Loucy (cell line): Measurements from ENCODE around the gene SLC8B1.

Experiments used
- H2AFZ ChIP-seq: fragments of 200-600 bp; sonication (generic); 2 replicates; pipeline ENCODE4 v1.6.0; 2016; ENCODE audit warnings: antibody characterized with exemption, mild to moderate bottlenecking, low read length, moderate library complexity
- H3F3A ChIP-seq: fragments of 200-600 bp; 2 replicates; pipeline ENCODE4 v1.6.0; 2016; ENCODE audit warnings: antibody characterized with exemption, low read depth, mild to moderate bottlenecking
- H3K27me3 ChIP-seq: fragments of 200-600 bp; sonication (generic); 2 replicates; pipeline ENCODE4 v1.6.1; 2014; ENCODE audit warnings: low read length, mild to moderate bottlenecking; ENCODE audit not compliant: insufficient read depth, poor library complexity, severe bottlenecking
- H3K36me3 ChIP-seq: fragments of 200-600 bp; sonication (generic); 2 replicates; pipeline ENCODE4 v1.6.1; 2016; ENCODE audit warnings: low read length; ENCODE audit not compliant: insufficient read depth
- H3K4me1 ChIP-seq: fragments of 200-600 bp; sonication (generic); 2 replicates; pipeline ENCODE4 v1.5.1; 2014; ENCODE audit warnings: low read length, mild to moderate bottlenecking; ENCODE audit not compliant: insufficient read depth, poor library complexity, severe bottlenecking
- H3K4me2 ChIP-seq: fragments of 200-600 bp; sonication (generic); 2 replicates; pipeline ENCODE4 v1.6.0; 2014; ENCODE audit warnings: antibody characterized with exemption, low read length, low read depth, mild to moderate bottlenecking; ENCODE audit not compliant: poor library complexity, severe bottlenecking
- H3K4me3 ChIP-seq: fragments of 200-600 bp; sonication (generic); 2 replicates; pipeline ENCODE4 v1.5.1; 2014; ENCODE audit warnings: low read length, mild to moderate bottlenecking, mixed read lengths; ENCODE audit not compliant: poor library complexity, severe bottlenecking
- H3K79me2 ChIP-seq: fragments of 200-600 bp; sonication (generic); 2 replicates; pipeline ENCODE4 v1.6.1; 2014; ENCODE audit warnings: low read length; ENCODE audit not compliant: insufficient read depth
- H3K9ac ChIP-seq: fragments of 200-600 bp; sonication (generic); 2 replicates; pipeline ENCODE4 v1.6.0; 2014; ENCODE audit warnings: mild to moderate bottlenecking, low read depth, low read length, moderate library complexity; ENCODE audit not compliant: poor library complexity, severe bottlenecking
- H3K9me2 ChIP-seq: fragments of 200-600 bp; sonication (generic); replicated peaks from 2 replicates; pipeline ENCODE4 v1.6.1; 2016; ENCODE audit warnings: low read depth, low read length, mixed read lengths
- H3K9me3 ChIP-seq: fragments of 200-600 bp; sonication (generic); 2 replicates; pipeline ENCODE4 v1.6.1; 2014; ENCODE audit warnings: mild to moderate bottlenecking, antibody characterized with exemption, low read length, low read depth; ENCODE audit not compliant: insufficient read depth
- H4K20me1 ChIP-seq: fragments of 200-600 bp; sonication (generic); 2 replicates; pipeline ENCODE4 v1.6.0; 2014; ENCODE audit warnings: antibody characterized with exemption, low read length, mild to moderate bottlenecking; ENCODE audit not compliant: insufficient read depth, poor library complexity, severe bottlenecking
- EZH2phosphoT487 ChIP-seq: fragments of 200-600 bp; IDR thresholded peaks from 2 replicates; pipeline ENCODE4 v1.6.1; 2018; ENCODE audit warnings: antibody characterized with exemption, mild to moderate bottlenecking, moderate library complexity, borderline replicate concordance
- TF ChIP-seq, protein P1 (sequence below): fragments of 200-600 bp; sonication (generic); conservative IDR thresholded peaks from 2 replicates; pipeline ENCODE4 v1.5.1; 2014; ENCODE audit warnings: mild to moderate bottlenecking, antibody characterized with exemption, low read length

SLC8B1 gene

DNA sequence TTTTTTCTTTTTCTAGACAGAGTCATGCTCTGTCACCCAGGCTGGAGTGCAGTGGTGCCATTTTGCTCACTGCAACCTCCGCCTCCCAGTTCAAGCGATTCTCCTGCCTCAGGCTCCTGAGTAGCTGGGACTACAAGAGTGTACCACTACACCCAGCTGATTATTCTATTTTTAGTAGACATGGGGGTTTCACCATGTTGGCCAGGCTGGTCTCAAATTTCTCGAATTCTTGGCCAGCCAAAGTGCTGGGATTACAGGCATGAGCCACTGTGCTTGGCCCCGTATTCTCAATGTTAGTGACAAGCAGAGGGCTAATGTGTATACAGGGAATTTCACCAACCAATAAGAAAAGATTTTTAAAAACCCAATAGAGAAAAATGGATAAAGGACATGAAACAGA lies 31.9 kb upstream of the SLC8B1 start:
- no peaks in the 10 kb centered on the region for H4K20me1 ChIP-seq
- no peak overlapping the region for H2AFZ ChIP-seq
- no peaks in the 10 kb centered on the region for H3K27me3 ChIP-seq
- no peaks in the 10 kb centered on the region for H3K9me3 ChIP-seq
- H3K4me3 ChIP-seq = no peak overlapping the region
- TF ChIP-seq, protein P1, sequence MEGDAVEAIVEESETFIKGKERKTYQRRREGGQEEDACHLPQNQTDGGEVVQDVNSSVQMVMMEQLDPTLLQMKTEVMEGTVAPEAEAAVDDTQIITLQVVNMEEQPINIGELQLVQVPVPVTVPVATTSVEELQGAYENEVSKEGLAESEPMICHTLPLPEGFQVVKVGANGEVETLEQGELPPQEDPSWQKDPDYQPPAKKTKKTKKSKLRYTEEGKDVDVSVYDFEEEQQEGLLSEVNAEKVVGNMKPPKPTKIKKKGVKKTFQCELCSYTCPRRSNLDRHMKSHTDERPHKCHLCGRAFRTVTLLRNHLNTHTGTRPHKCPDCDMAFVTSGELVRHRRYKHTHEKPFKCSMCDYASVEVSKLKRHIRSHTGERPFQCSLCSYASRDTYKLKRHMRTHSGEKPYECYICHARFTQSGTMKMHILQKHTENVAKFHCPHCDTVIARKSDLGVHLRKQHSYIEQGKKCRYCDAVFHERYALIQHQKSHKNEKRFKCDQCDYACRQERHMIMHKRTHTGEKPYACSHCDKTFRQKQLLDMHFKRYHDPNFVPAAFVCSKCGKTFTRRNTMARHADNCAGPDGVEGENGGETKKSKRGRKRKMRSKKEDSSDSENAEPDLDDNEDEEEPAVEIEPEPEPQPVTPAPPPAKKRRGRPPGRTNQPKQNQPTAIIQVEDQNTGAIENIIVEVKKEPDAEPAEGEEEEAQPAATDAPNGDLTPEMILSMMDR = no peak
- TF ChIP-seq EZH2phosphoT487 = no peak
- H3K79me2 ChIP-seq = no peaks in the 10 kb centered on the region
- H3K9ac ChIP-seq = no peak overlapping the region
- H3K4me2 ChIP-seq = no peak overlapping the region
- no peaks in the 10 kb centered on the region for H3K9me2 ChIP-seq
- no peaks in the 10 kb centered on the region for H3K36me3 ChIP-seq
- no peaks in the 10 kb centered on the region for H3F3A ChIP-seq
- no peaks in the 10 kb centered on the region for H3K4me1 ChIP-seq

DNA sequence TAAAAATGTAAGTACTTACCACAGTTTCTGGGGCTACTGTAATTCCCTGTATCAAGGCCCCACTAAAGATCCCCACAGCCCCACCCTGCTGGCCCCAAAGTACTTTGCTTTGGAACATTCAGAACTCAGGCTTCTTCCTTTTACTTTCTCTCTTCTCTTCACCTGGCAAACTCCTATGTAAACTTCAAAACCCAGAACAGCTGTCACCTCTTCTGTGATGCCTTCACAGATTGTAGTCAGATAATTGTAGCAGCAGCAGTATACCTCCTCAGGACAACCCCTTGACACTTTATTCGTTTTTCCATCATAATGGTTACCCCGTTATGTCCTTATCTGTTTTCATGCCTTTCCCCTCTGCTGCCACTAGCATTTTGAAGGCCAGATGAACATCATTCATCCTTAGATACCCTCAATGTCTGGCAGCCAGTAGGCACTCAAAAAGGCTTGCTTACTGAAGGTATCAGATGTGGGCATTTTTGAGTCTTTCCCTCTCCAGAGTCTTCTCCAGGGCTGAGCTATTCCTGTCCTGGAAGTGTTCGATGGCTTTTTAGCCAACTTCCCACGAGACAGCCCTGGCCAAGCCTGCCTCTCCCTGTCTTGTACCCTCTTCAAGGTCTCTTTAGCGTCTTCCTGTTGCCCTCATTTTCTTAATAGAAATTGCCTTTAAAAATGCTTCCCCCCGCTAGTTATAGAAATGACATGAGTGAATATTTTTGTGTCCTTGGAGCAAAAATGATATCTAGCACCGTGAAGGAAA lies 30.9 kb upstream of the SLC8B1 start:
- Histone ChIP-seq H3F3A (no peaks in the 10 kb centered on the region), H3K4me1 (no peaks in the 10 kb centered on the region), H3K36me3 (no peaks in the 10 kb centered on the region), H3K27me3 (no peaks in the 10 kb centered on the region), H3K4me2 (no peak overlapping the region), H4K20me1 (no peaks in the 10 kb centered on the region), H3K9ac (no peak overlapping the region), H3K4me3 (no peak overlapping the region), H2AFZ (no peak overlapping the region), H3K9me2 (no peaks in the 10 kb centered on the region), H3K9me3 (no peaks in the 10 kb centered on the region), H3K79me2 (no peaks in the 10 kb centered on the region)
- TF ChIP-seq EZH2phosphoT487 = no peak
- TF ChIP-seq, protein P1 = no peak

DNA sequence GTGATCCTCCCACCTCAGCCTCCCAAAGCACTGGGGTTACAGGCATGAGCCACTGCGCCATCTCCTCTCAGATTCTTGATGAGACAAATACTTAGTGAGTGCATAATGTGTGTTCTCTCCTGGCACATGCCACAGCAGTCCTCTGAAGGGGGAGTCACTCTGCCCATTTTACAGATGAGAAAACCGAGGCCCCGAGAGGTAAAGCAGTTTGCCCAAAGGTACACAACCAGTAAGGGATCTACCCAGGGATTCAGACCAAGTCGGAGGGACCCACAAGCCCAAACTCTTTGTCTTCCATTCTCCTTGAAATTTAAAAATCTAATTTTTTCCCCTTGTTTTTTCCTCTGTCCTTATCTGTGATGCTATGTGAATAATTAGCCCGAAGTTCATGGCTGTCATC lies 29.8 kb upstream of the SLC8B1 start:
- Histone ChIP-seq H3K27me3 (no peaks in the 10 kb centered on the region), H3K9me2 (no peaks in the 10 kb centered on the region), H4K20me1 (no peaks in the 10 kb centered on the region), H3F3A (no peaks in the 10 kb centered on the region), H3K9me3 (no peaks in the 10 kb centered on the region), H3K4me1 (no peaks in the 10 kb centered on the region), H3K9ac (no peak overlapping the region), H3K36me3 (no peaks in the 10 kb centered on the region), H3K4me2 (no peak overlapping the region), H3K79me2 (no peaks in the 10 kb centered on the region), H3K4me3 (no peak overlapping the region), H2AFZ (no peak overlapping the region)
- TF ChIP-seq, protein P1 = no peak
- no peak for TF ChIP-seq EZH2phosphoT487
